Endothelial cell of umbilical vein (primary cell): ENCODE data around the gene SORCS2. TPM values are rescaled to one million over a fixed set of nuclear protein-coding genes. Genes with fewer than 3 reads are reported as not detected.

Source experiments
- BruUV-seq: library from RNA; stranded (reverse); fragments of 400-500 nt; replicated peaks from 2 replicates; lab custom pipeline; 2021; lab: Mats Ljungman, UMichigan
- CTCF ChIA-PET: fragments of 300-600, 350-600 bp; sonication (Branson Sonifier 250); formaldehyde crosslinking; loops from one replicate; lab custom pipeline; 2021; ENCODE audit warnings: antibody characterized with exemption, inconsistent platforms; lab: Charles Lee
- POLR2A ChIA-PET: fragments of 300-600, 350-600 bp; sonication (Branson Sonifier 250); formaldehyde crosslinking; loops from one replicate; lab custom pipeline; 2021; ENCODE audit warnings: antibody characterized with exemption, inconsistent platforms; lab: Charles Lee
- DNase-seq: peaks from one replicate; pipeline ENCODE4 v3.0.0-alpha.2; 2011; ENCODE audit warnings: low read depth, low spot score
- FAIRE-seq: peaks from 2 replicates; lab custom pipeline; 2011; peaks lifted over from hg19 to GRCh38; lab: Jason Lieb, UNC
- H2AFZ ChIP-seq: 2 replicates; pipeline ENCODE4 v1.6.0; 2012; ENCODE audit warnings: low read depth, low read length, control low read depth, inconsistent platforms
- H3K27ac ChIP-seq: 2 replicates; pipeline ENCODE4 v1.5.1; 2011; ENCODE audit warnings: low read depth, mild to moderate bottlenecking, control low read depth, low read length, moderate library complexity; ENCODE audit not compliant: insufficient read depth
- H3K27me3 ChIP-seq, 2 experiments: 2 replicates each; pipeline versions ENCODE4 v1.6.0 to v1.6.1; 2011; ENCODE audit warnings: low read length in 2 of 2, mixed read lengths in 1 of 2; ENCODE audit not compliant: control insufficient read depth in 2 of 2, insufficient read depth in 2 of 2
- H3K36me3 ChIP-seq, 2 experiments: 2 replicates in 1 of 2; 3 replicates in 1 of 2; pipeline ENCODE4 v1.5.1; 2011; ENCODE audit warnings: low read length in 2 of 2, mild to moderate bottlenecking in 1 of 2, moderate library complexity in 1 of 2; ENCODE audit not compliant: control insufficient read depth in 2 of 2, insufficient read depth in 2 of 2; ENCODE audit errors: extremely low read depth in 1 of 2
- H3K4me1 ChIP-seq: 3 replicates; pipeline ENCODE4 v1.5.1; 2011; ENCODE audit warnings: mild to moderate bottlenecking, low read length; ENCODE audit not compliant: control insufficient read depth, insufficient read depth; ENCODE audit errors: extremely low read depth
- H3K4me2 ChIP-seq: 2 replicates; pipeline ENCODE4 v1.6.1; 2011; ENCODE audit warnings: low read length, control low read depth, mixed read lengths; ENCODE audit not compliant: insufficient read depth
- H3K4me3 ChIP-seq, 3 experiments: fragments of 200-600 bp in 1 of 3; sonication (generic), shearing (Covaris generic) in 1 of 3; replicated peaks in 1 of 3; 2 replicates each; pipeline ENCODE4 v1.5.1; 2011 to 2016; ENCODE audit warnings: control low read depth in 3 of 3, low read length in 3 of 3, mild to moderate bottlenecking in 2 of 3, inconsistent platforms in 1 of 3, low read depth in 1 of 3, moderate library complexity in 1 of 3; ENCODE audit not compliant: insufficient read depth in 1 of 3
- H3K79me2 ChIP-seq: 2 replicates; pipeline ENCODE4 v1.6.0; 2012; ENCODE audit warnings: low read length, inconsistent platforms; ENCODE audit not compliant: control insufficient read depth, insufficient read depth
- H3K9ac ChIP-seq: replicated peaks from 2 replicates; pipeline ENCODE3; 2011; ENCODE audit warnings: low read length, control low read depth; ENCODE audit not compliant: insufficient read depth; ENCODE audit errors: extremely low read depth
- H3K9me1 ChIP-seq: replicated peaks from 3 replicates; pipeline ENCODE4 v1.6.0; 2011; ENCODE audit warnings: mild to moderate bottlenecking, low read length; ENCODE audit not compliant: control insufficient read depth, insufficient read depth; ENCODE audit errors: extremely low read depth
- H3K9me3 ChIP-seq: replicated peaks from 2 replicates; pipeline ENCODE4 v1.5.1; 2012; ENCODE audit warnings: low read length, inconsistent platforms; ENCODE audit not compliant: control insufficient read depth, insufficient read depth
- H4K20me1 ChIP-seq: replicated peaks from 2 replicates; pipeline ENCODE3; 2011; ENCODE audit warnings: mild to moderate bottlenecking, low read length; ENCODE audit not compliant: control insufficient read depth, insufficient read depth; ENCODE audit errors: extremely low read depth
- EZH2 ChIP-seq: IDR thresholded peaks from 2 replicates; pipeline ENCODE4 v1.6.1; 2012; ENCODE audit warnings: borderline replicate concordance, low read depth, mild to moderate bottlenecking, moderate library complexity, low read length, inconsistent platforms; ENCODE audit not compliant: severe bottlenecking
- FOS ChIP-seq: IDR thresholded peaks from 2 replicates; pipeline ENCODE4 v1.6.1; 2011; ENCODE audit warnings: mild to moderate bottlenecking, low read length, moderate library complexity, borderline replicate concordance; ENCODE audit not compliant: insufficient read depth
- GATA2 ChIP-seq: IDR thresholded peaks from 2 replicates; pipeline ENCODE4 v1.7.0; 2011; ENCODE audit warnings: low read depth, mild to moderate bottlenecking, moderate library complexity, mixed read lengths, low read length; ENCODE audit not compliant: insufficient read length, insufficient read depth
- JUN ChIP-seq: IDR thresholded peaks from 2 replicates; pipeline ENCODE4 v1.6.1; 2011; ENCODE audit warnings: borderline replicate concordance, low read depth; ENCODE audit not compliant: insufficient read length, insufficient read depth
- MYC ChIP-seq: IDR thresholded peaks from one replicate; pipeline ENCODE4 v1.6.1; 2011; ENCODE audit warnings: mild to moderate bottlenecking, low read depth, low read length
- POLR2A ChIP-seq: IDR thresholded peaks from 2 replicates; pipeline ENCODE4 v1.6.1; 2012; ENCODE audit warnings: low read depth, mild to moderate bottlenecking, control low read depth, low read length
- POLR2AphosphoS5 ChIP-seq: IDR thresholded peaks from 2 replicates; pipeline ENCODE4 v1.6.1; 2012; ENCODE audit warnings: low read depth, mild to moderate bottlenecking, control low read depth, low read length, moderate library complexity; ENCODE audit not compliant: insufficient read depth
- dilution Hi-C: fragments of 300-500 bp; cut with MboI; formaldehyde crosslinking; loops from one replicate; pipeline ENCODE4 v1.15.0; 2019; ENCODE audit warnings: low sequenced_read_pairs; ENCODE audit not compliant: extremely low pct_ligation_motif_present
- intact Hi-C: fragments of 100-400 bp; cut with micrococcal nuclease; formaldehyde crosslinking; loops from one replicate; pipeline ENCODE4 v1.10.0; 2022
- polyA plus RNA-seq, 4 experiments: library from polyadenylated mRNA; depleted of rRNA in 3 of 4; stranded (reverse) in 3 of 4; unstranded in 1 of 4; fragments of >200 nt; gene quantifications; 2 replicates each; pipeline versions ENCODE4 v1.2.1 to v1.2.3, GENCODE V29; 2011 to 2012; ENCODE audit warnings: missing spikeins in 1 of 4
- total RNA-seq: library from RNA; stranded (reverse); gene quantifications from 2 replicates; pipeline ENCODE4 v1.2.3, GENCODE V29; 2021
- TF ChIP-seq, protein P1 (sequence below), 2 donors: IDR thresholded peaks; 1 replicate in 1 of 2; 2 replicates in 1 of 2; pipeline ENCODE4 v1.5.1; 2011; ENCODE audit warnings: low read length in 2 of 2, mild to moderate bottlenecking in 2 of 2, moderate library complexity in 2 of 2, control low read depth in 1 of 2, inconsistent platforms in 1 of 2, low read depth in 1 of 2; ENCODE audit not compliant: insufficient read depth in 1 of 2; ENCODE audit errors: extremely low read depth in 1 of 2
- TF ChIP-seq, protein P2 (sequence below): IDR thresholded peaks from 2 replicates; pipeline ENCODE4 v1.6.1; 2011; ENCODE audit not compliant: insufficient read depth, insufficient read length

Gene SORCS2
- total and polyA plus RNA-seq, 2 donors (not counting 3 experiments of a cell fraction or from before 2014, with no cell fraction given): not detected

DNA sequence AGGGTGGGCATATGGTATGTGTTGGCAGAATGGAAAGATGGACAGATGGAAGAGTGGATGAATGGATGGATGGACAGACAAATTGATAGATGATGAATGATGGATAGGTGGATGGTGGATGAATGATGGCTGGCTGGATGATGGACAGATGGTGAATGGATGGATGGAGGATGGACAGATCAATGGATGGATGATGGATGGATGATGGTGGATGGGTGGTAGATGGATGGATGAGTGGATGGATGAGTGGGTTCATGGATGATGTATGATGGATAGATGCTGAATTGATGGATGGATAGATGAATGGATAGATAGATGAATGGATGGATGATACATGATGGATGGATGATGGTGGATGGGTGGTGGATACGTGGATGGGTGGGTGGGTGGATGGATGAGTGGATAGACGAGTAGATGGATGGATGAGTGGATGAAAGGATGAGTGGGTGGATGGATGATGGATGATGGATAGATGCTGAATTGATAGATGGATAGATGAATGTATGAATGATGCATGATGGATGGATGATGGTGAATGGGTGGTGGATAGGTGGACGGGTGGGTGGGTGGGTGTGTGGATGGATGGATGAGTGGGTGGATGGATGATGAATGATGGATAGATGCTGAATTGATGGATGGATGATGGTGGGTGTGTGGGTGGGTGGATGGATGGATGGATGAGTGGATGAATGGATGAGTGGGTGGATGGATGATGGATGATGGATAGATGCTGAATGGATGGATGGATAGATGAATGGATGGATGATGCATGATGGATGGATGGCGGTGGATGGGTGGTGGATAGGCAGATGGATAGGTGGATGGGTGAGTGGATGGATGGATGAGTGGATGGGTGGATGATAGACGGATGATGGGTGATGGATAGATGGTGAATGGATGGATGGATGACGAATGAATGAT is 497.7 kb downstream of the SORCS2 start:
- CTCF ChIA-PET: no interaction called here
- no peak for FAIRE-seq
- Histone ChIP-seq H2AFZ (no peak overlapping the region), H3K4me2 (no peak overlapping the region), H3K4me3 (no peak overlapping the region), H3K27me3 (no peaks in the 10 kb centered on the region), H3K9me1 (no peaks in the 10 kb centered on the region), H3K36me3 (no peaks in the 10 kb centered on the region), H4K20me1 (no peaks in the 10 kb centered on the region), H3K79me2 (no peaks in the 10 kb centered on the region), H3K27ac (no peak overlapping the region), H3K9ac (no peak overlapping the region), H3K9me3 (no peaks in the 10 kb centered on the region), H3K4me1 (no peaks in the 10 kb centered on the region)
- no peak for DNase-seq
- dilution Hi-C loops: no loop called here
- intact Hi-C loops: no loop called here
- no TSS peak for BruUV-seq
- POLR2A ChIA-PET: no interaction called here
- TF ChIP-seq, protein P1, sequence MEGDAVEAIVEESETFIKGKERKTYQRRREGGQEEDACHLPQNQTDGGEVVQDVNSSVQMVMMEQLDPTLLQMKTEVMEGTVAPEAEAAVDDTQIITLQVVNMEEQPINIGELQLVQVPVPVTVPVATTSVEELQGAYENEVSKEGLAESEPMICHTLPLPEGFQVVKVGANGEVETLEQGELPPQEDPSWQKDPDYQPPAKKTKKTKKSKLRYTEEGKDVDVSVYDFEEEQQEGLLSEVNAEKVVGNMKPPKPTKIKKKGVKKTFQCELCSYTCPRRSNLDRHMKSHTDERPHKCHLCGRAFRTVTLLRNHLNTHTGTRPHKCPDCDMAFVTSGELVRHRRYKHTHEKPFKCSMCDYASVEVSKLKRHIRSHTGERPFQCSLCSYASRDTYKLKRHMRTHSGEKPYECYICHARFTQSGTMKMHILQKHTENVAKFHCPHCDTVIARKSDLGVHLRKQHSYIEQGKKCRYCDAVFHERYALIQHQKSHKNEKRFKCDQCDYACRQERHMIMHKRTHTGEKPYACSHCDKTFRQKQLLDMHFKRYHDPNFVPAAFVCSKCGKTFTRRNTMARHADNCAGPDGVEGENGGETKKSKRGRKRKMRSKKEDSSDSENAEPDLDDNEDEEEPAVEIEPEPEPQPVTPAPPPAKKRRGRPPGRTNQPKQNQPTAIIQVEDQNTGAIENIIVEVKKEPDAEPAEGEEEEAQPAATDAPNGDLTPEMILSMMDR (IDR thresholded peaks at IDR 0.05; ENCODE audit: extremely low read depth in 1 of 2, insufficient read depth in 1 of 2, low read depth in 1 of 2, low read length in 2 of 2): no peak
- no peak for TF ChIP-seq EZH2
- no peak for TF ChIP-seq JUN
- TF ChIP-seq MYC: no peak
- no peak for TF ChIP-seq POLR2AphosphoS5
- TF ChIP-seq, protein P2, sequence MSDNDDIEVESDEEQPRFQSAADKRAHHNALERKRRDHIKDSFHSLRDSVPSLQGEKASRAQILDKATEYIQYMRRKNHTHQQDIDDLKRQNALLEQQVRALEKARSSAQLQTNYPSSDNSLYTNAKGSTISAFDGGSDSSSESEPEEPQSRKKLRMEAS: no peak
- no peak for TF ChIP-seq FOS
- no peak for TF ChIP-seq POLR2A
- TF ChIP-seq GATA2: no peak
